Activated B cell treated with CpG ODN at 0.5 μM for 24 hours (primary cell): ENCODE data around the gene ZFY. TPM values are rescaled to one million over a fixed set of nuclear protein-coding genes. Genes with fewer than 3 reads are reported as not detected.

Source experiments
- ATAC-seq: fragments of 200-7000 bp; cut with Tn5 transposase; one replicate; pipeline ENCODE4 v1.10.0; 2021; ENCODE audit warnings: low read depth, mild to moderate bottlenecking, moderate library complexity
- CTCF ChIA-PET: fragments of 350-600 bp; sonication (Branson Sonifier 250); formaldehyde crosslinking; loops from one replicate; lab custom pipeline; 2021; ENCODE audit warnings: antibody characterized with exemption; lab: Charles Lee
- POLR2A ChIA-PET: fragments of 350-600 bp; sonication (Branson Sonifier 250); formaldehyde crosslinking; loops from one replicate; lab custom pipeline; 2021; ENCODE audit warnings: antibody characterized with exemption; lab: Charles Lee
- DNase-seq: peaks from one replicate; pipeline ENCODE4 v3.0.0; 2022
- H3K27ac Mint-ChIP-seq: one replicate; pipeline ENCODE4 v1.8.0; 2020; ENCODE audit warnings: mixed read lengths
- H3K27me3 Mint-ChIP-seq: one replicate; pipeline ENCODE4 v1.8.0; 2021; ENCODE audit warnings: mixed read lengths
- H3K36me3 Mint-ChIP-seq: one replicate; pipeline ENCODE4 v1.8.0; 2021; ENCODE audit warnings: low read depth, mixed read lengths
- H3K4me1 Mint-ChIP-seq: one replicate; pipeline ENCODE4 v1.8.0; 2021; ENCODE audit warnings: mixed read lengths
- H3K4me3 Mint-ChIP-seq: one replicate; pipeline ENCODE4 v1.8.0; 2020; ENCODE audit warnings: mild to moderate bottlenecking, mixed read lengths
- H3K9me3 Mint-ChIP-seq: one replicate; pipeline ENCODE4 v1.8.0; 2020; ENCODE audit warnings: mixed read lengths
- CTCF ChIP-seq: fragments of 200-600 bp; IDR thresholded peaks from one replicate; pipeline ENCODE4 v1.8.0; 2022; ENCODE audit warnings: antibody characterized with exemption, mild to moderate bottlenecking
- intact Hi-C: fragments of 100-400 bp; cut with micrococcal nuclease; formaldehyde crosslinking; loops from one replicate; pipeline ENCODE4 v1.15.1; 2024
- total RNA-seq: library from RNA; stranded (reverse); gene quantifications from 2 replicates; pipeline ENCODE4 v1.2.3, GENCODE V29; 2022

ZFY gene
- total RNA-seq, 1 donor from 2014 or later = 24.1 TPM

- Mint-ChIP-seq H3K4me1 (peaks cover 22% of the 10 kb centered on the region), H3K36me3 (peaks cover 26% of the 10 kb centered on the region), H3K9me3 (no peaks in the 10 kb centered on the region), H3K27me3 (no peaks in the 10 kb centered on the region), H3K4me3 (no peak overlapping the region), H3K27ac (no peak overlapping the region)
- intact Hi-C loops = no loop called here
- DNase-seq = no peak
- CTCF ChIA-PET = no interaction called here
- no peak for ATAC-seq
- POLR2A ChIA-PET = no interaction called here
- no peak for TF ChIP-seq CTCF
Observed at GRCh38 chrY:2964814-2965213, 29.6 kb downstream of the ZFY start.

GRCh38 chrY:2965629-2966028, 30.4 kb downstream of the ZFY start:
- CTCF ChIA-PET = interaction anchor here (0.6 kb wide), 1 partner anchor 12 kb away, joined by 3 read pairs; no protein-coding TSS in a partner anchor
- intact Hi-C loops = no loop called here
- no peak overlapping the region for H3K27ac Mint-ChIP-seq

GRCh38 chrY:2969561-2969960, 34.4 kb downstream of the ZFY start:
- H3K36me3 Mint-ChIP-seq = peaks cover 14% of the 10 kb centered on the region
- TF ChIP-seq CTCF = no peak
- DNase-seq (no peak), ATAC-seq (no peak)
- H3K9me3 Mint-ChIP-seq = no peaks in the 10 kb centered on the region
- H3K27me3 Mint-ChIP-seq = no peaks in the 10 kb centered on the region
- no peak overlapping the region for H3K4me3 Mint-ChIP-seq
- H3K27ac Mint-ChIP-seq = no peak overlapping the region
- intact Hi-C loops = no loop called here
- H3K4me1 Mint-ChIP-seq = peaks cover 44% of the 10 kb centered on the region
- POLR2A ChIA-PET = interaction anchor here (1.1 kb wide), 1 partner anchor 34 kb away, joined by 3 read pairs; no protein-coding TSS in a partner anchor
- CTCF ChIA-PET = no interaction called here

More at GRCh38 chrY:2965629-2966028, 30.4 kb downstream of the ZFY start:
- H3K36me3 Mint-ChIP-seq = peaks cover 21% of the 10 kb centered on the region
- H3K4me1 Mint-ChIP-seq = peaks cover 24% of the 10 kb centered on the region
- no peak overlapping the region for H3K4me3 Mint-ChIP-seq
- no peak for ATAC-seq
- POLR2A ChIA-PET = interaction anchor here (0.6 kb wide), 1 partner anchor 16 kb away, joined by 4 read pairs; no protein-coding TSS in a partner anchor
- no peaks in the 10 kb centered on the region for H3K9me3 Mint-ChIP-seq
- TF ChIP-seq CTCF = no peak
- H3K27me3 Mint-ChIP-seq = no peaks in the 10 kb centered on the region
- no peak for DNase-seq

- no peak for TF ChIP-seq CTCF
- ChIA-PET POLR2A (interaction anchor here (0.6 kb wide), 1 partner anchor 35 kb away, joined by 7 read pairs; no protein-coding TSS in a partner anchor), CTCF (no interaction called here)
- ATAC-seq (peak; percentile 21), DNase-seq (no peak)
- H3K27ac Mint-ChIP-seq = peak overlapping the region; percentile 82
- intact Hi-C loops = loop anchor here (2.0 to 5.0 kb wide), 2 partner anchors 22 to 35 kb away; partner anchors contain the start of gene ZFY
- peaks cover 41% of the 10 kb centered on the region for H3K4me1 Mint-ChIP-seq
- peaks cover 21% of the 10 kb centered on the region for H3K36me3 Mint-ChIP-seq
- H3K9me3 Mint-ChIP-seq = no peaks in the 10 kb centered on the region
- no peaks in the 10 kb centered on the region for H3K27me3 Mint-ChIP-seq
- H3K4me3 Mint-ChIP-seq = peak overlapping the region; percentile 64
Observed at GRCh38 chrY:2972708-2973107, 37.5 kb downstream of the ZFY start.

- POLR2A ChIA-PET = interaction anchor here (0.6 kb wide), 1 partner anchor 36 kb away, joined by 7 read pairs; no protein-coding TSS in a partner anchor
- Mint-ChIP-seq H3K27me3 (no peaks in the 10 kb centered on the region), H3K4me1 (peaks cover 41% of the 10 kb centered on the region), H3K27ac (peak overlapping the region; percentile 82), H3K4me3 (peak overlapping the region; percentile 64), H3K36me3 (peaks cover 26% of the 10 kb centered on the region), H3K9me3 (no peaks in the 10 kb centered on the region)
- TF ChIP-seq CTCF = no peak
- CTCF ChIA-PET = no interaction called here
- intact Hi-C loops = loop anchor here (2.0 to 5.0 kb wide), 2 partner anchors 22 to 36 kb away; partner anchors contain the start of gene ZFY
- DNase-seq = no peak
- peak; percentile 54 for ATAC-seq
Observed at GRCh38 chrY:2973110-2973751, 38.0 kb downstream of the ZFY start.
